Memory B cell (primary cell): Measurements from ENCODE around the gene PDGFD.

Experiments used
- ATAC-seq: fragments of 150-1000 bp; cut with Tn5 transposase; 2 replicates; pipeline ENCODE4 v1.10.0; 2021; ENCODE audit warnings: low read depth, mild to moderate bottlenecking, moderate library complexity
- DNase-seq, 2 donors: peaks; one replicate each; pipeline ENCODE4 v3.0.0; 2022; ENCODE audit warnings: low spot score in 2 of 2
- H3K27ac Mint-ChIP-seq: one replicate; pipeline ENCODE4 v1.8.0; 2022; ENCODE audit warnings: mild to moderate bottlenecking, moderate library complexity, mixed read lengths
- H3K27me3 Mint-ChIP-seq: one replicate; pipeline ENCODE4 v1.8.0; 2022; ENCODE audit warnings: mixed read lengths
- H3K36me3 Mint-ChIP-seq: one replicate; pipeline ENCODE4 v1.8.0; 2022; ENCODE audit warnings: mild to moderate bottlenecking, mixed read lengths
- H3K4me1 Mint-ChIP-seq: one replicate; pipeline ENCODE4 v1.8.0; 2022; ENCODE audit warnings: mixed read lengths
- H3K4me3 Mint-ChIP-seq: one replicate; pipeline ENCODE4 v1.8.0; 2022; ENCODE audit warnings: mild to moderate bottlenecking, moderate library complexity, mixed read lengths
- H3K9me3 Mint-ChIP-seq: one replicate; pipeline ENCODE4 v1.8.0; 2022; ENCODE audit warnings: mixed read lengths

Gene PDGFD

GRCh38 chr11:103881584-103881983 is 282.4 kb downstream of the PDGFD start:
- no peaks in the 10 kb centered on the region for H3K9me3 Mint-ChIP-seq
- H3K36me3 Mint-ChIP-seq, result no peaks in the 10 kb centered on the region
- DNase-seq (no peak), ATAC-seq (no peak)
- no peak overlapping the region for H3K4me3 Mint-ChIP-seq
- no peak overlapping the region for H3K27ac Mint-ChIP-seq
- no peaks in the 10 kb centered on the region for H3K27me3 Mint-ChIP-seq
- no peaks in the 10 kb centered on the region for H3K4me1 Mint-ChIP-seq

GRCh38 chr11:103880968-103881367 is 283.0 kb downstream of the PDGFD start:
- no peaks in the 10 kb centered on the region for H3K9me3 Mint-ChIP-seq
- H3K36me3 Mint-ChIP-seq, result no peaks in the 10 kb centered on the region
- ATAC-seq, result no peak
- H3K27ac Mint-ChIP-seq, result no peak overlapping the region
- no peaks in the 10 kb centered on the region for H3K4me1 Mint-ChIP-seq
- H3K4me3 Mint-ChIP-seq, result no peak overlapping the region
- DNase-seq, result no peak
- no peaks in the 10 kb centered on the region for H3K27me3 Mint-ChIP-seq

GRCh38 chr11:103878646-103879045 is 285.3 kb downstream of the PDGFD start:
- H3K27ac Mint-ChIP-seq, result no peak overlapping the region
- H3K4me3 Mint-ChIP-seq, result no peak overlapping the region
- DNase-seq, result no peak
- no peak for ATAC-seq
- no peaks in the 10 kb centered on the region for H3K9me3 Mint-ChIP-seq
- H3K4me1 Mint-ChIP-seq, result peaks cover 3% of the 10 kb centered on the region
- H3K36me3 Mint-ChIP-seq, result no peaks in the 10 kb centered on the region
- peaks cover 2% of the 10 kb centered on the region for H3K27me3 Mint-ChIP-seq

GRCh38 chr11:103877221-103877620 is 286.7 kb downstream of the PDGFD start:
- Mint-ChIP-seq H3K36me3 (no peaks in the 10 kb centered on the region), H3K4me1 (peaks cover 3% of the 10 kb centered on the region), H3K27ac (no peak overlapping the region), H3K4me3 (no peak overlapping the region), H3K9me3 (no peaks in the 10 kb centered on the region), H3K27me3 (peaks cover 2% of the 10 kb centered on the region)
- no peak for ATAC-seq
- DNase-seq, result no peak

GRCh38 chr11:103875855-103876510 is 288.0 kb downstream of the PDGFD start:
- Mint-ChIP-seq H3K9me3 (no peaks in the 10 kb centered on the region), H3K36me3 (no peaks in the 10 kb centered on the region), H3K27ac (no peak overlapping the region), H3K4me3 (no peak overlapping the region), H3K27me3 (peaks cover 4% of the 10 kb centered on the region), H3K4me1 (peaks cover 3% of the 10 kb centered on the region)
- ATAC-seq (peak; percentile 39), DNase-seq (no peak)

- H3K4me3 Mint-ChIP-seq, result no peak overlapping the region
- H3K27me3 Mint-ChIP-seq, result peaks cover 6% of the 10 kb centered on the region
- peaks cover 3% of the 10 kb centered on the region for H3K4me1 Mint-ChIP-seq
- no peak overlapping the region for H3K27ac Mint-ChIP-seq
- H3K36me3 Mint-ChIP-seq, result no peaks in the 10 kb centered on the region
- no peak for ATAC-seq
- no peaks in the 10 kb centered on the region for H3K9me3 Mint-ChIP-seq
- DNase-seq, result no peak
Observed at GRCh38 chr11:103872748-103873147, 291.2 kb downstream of the PDGFD start.

GRCh38 chr11:103871923-103872551 is 291.9 kb downstream of the PDGFD start:
- DNase-seq (no peak), ATAC-seq (no peak)
- H3K27me3 Mint-ChIP-seq, result peaks cover 6% of the 10 kb centered on the region
- H3K9me3 Mint-ChIP-seq, result no peaks in the 10 kb centered on the region
- H3K4me3 Mint-ChIP-seq, result no peak overlapping the region
- H3K36me3 Mint-ChIP-seq, result no peaks in the 10 kb centered on the region
- H3K4me1 Mint-ChIP-seq, result peaks cover 3% of the 10 kb centered on the region
- no peak overlapping the region for H3K27ac Mint-ChIP-seq

- no peak for DNase-seq
- Mint-ChIP-seq H3K4me3 (no peak overlapping the region), H3K9me3 (no peaks in the 10 kb centered on the region), H3K36me3 (no peaks in the 10 kb centered on the region), H3K27ac (no peak overlapping the region), H3K27me3 (peaks cover 8% of the 10 kb centered on the region), H3K4me1 (peaks cover 3% of the 10 kb centered on the region)
- no peak for ATAC-seq
Observed at GRCh38 chr11:103870821-103871309, 293.1 kb downstream of the PDGFD start.

- no peak overlapping the region for H3K27ac Mint-ChIP-seq
- H3K4me3 Mint-ChIP-seq, result no peak overlapping the region
- no peaks in the 10 kb centered on the region for H3K9me3 Mint-ChIP-seq
- DNase-seq (no peak), ATAC-seq (no peak)
- H3K4me1 Mint-ChIP-seq, result no peaks in the 10 kb centered on the region
- H3K27me3 Mint-ChIP-seq, result peaks cover 10% of the 10 kb centered on the region
- H3K36me3 Mint-ChIP-seq, result no peaks in the 10 kb centered on the region
Observed at GRCh38 chr11:103867481-103867880, 296.5 kb downstream of the PDGFD start.

- Mint-ChIP-seq H3K4me3 (no peak overlapping the region), H3K36me3 (no peaks in the 10 kb centered on the region), H3K9me3 (no peaks in the 10 kb centered on the region), H3K27me3 (peaks cover 11% of the 10 kb centered on the region), H3K4me1 (no peaks in the 10 kb centered on the region), H3K27ac (no peak overlapping the region)
- DNase-seq, result no peak
- no peak for ATAC-seq
Observed at GRCh38 chr11:103863497-103863896, 300.4 kb downstream of the PDGFD start.

GRCh38 chr11:103862802-103863174 is 301.2 kb downstream of the PDGFD start:
- Mint-ChIP-seq H3K9me3 (no peaks in the 10 kb centered on the region), H3K27ac (no peak overlapping the region), H3K27me3 (peaks cover 11% of the 10 kb centered on the region), H3K4me1 (no peaks in the 10 kb centered on the region), H3K36me3 (no peaks in the 10 kb centered on the region), H3K4me3 (no peak overlapping the region)
- ATAC-seq (no peak), DNase-seq (no peak)

GRCh38 chr11:103862094-103862801 is 301.7 kb downstream of the PDGFD start:
- Mint-ChIP-seq H3K36me3 (no peaks in the 10 kb centered on the region), H3K9me3 (no peaks in the 10 kb centered on the region), H3K27ac (no peak overlapping the region), H3K27me3 (peaks cover 11% of the 10 kb centered on the region), H3K4me3 (no peak overlapping the region), H3K4me1 (no peaks in the 10 kb centered on the region)
- ATAC-seq, result peak; percentile 74
- no peak for DNase-seq
